Left ventricle myocardium inferior (tissue), 1 donor: ENCODE results near the gene CUX1. TPM values are rescaled to one million over a fixed set of nuclear protein-coding genes. Genes with fewer than 3 reads are reported as not detected.

ENCODE experiments used
- DNase-seq: peaks from one replicate; pipeline ENCODE4 v3.0.0-alpha.2; 2020
- H3K27ac ChIP-seq: fragments of 200-600 bp; replicated peaks from 2 replicates; pipeline ENCODE4 v1.8.0; 2021
- H3K27me3 ChIP-seq: fragments of 200-600 bp; 2 replicates; pipeline ENCODE4 v1.8.0; 2021; ENCODE audit warnings: low read depth
- H3K36me3 ChIP-seq: fragments of 200-600 bp; 2 replicates; pipeline ENCODE4 v1.8.0; 2021
- H3K4me1 ChIP-seq: fragments of 200-600 bp; 2 replicates; pipeline ENCODE4 v1.8.0; 2021
- H3K4me3 ChIP-seq: fragments of 200-600 bp; 2 replicates; pipeline ENCODE4 v1.8.0; 2021; ENCODE audit warnings: mild to moderate bottlenecking, moderate library complexity
- H3K9me3 ChIP-seq: fragments of 200-600 bp; replicated peaks from 2 replicates; pipeline ENCODE4 v1.8.0; 2021
- CTCF ChIP-seq: fragments of 200-600 bp; IDR thresholded peaks from 2 replicates; pipeline ENCODE4 v1.8.0; 2021; ENCODE audit warnings: antibody characterized with exemption, mild to moderate bottlenecking, borderline replicate concordance
- intact Hi-C: fragments of 100-400 bp; cut with micrococcal nuclease; formaldehyde crosslinking; loops from one replicate; pipeline ENCODE4 v1.11.0; 2022
- total RNA-seq: library from RNA; stranded (reverse); fragmentation: NEBNext Ultra II Directional; extraction: Animal tissue kit (Norgen Biotek cat#: 25700); gene quantifications from one replicate; pipeline ENCODE4 v1.2.1, GENCODE V29; 2021
- donor health status: DM: no; HTN: yes; CAD: no; lungs with severe emphysema.

CUX1 gene
- total RNA-seq, 1 donor from 2014 or later: 125 TPM

GRCh38 chr7:102251531-102252365, 434.3 kb downstream of the CUX1 start:
- intact Hi-C loops: no loop called here
- no peak for DNase-seq
- Histone ChIP-seq H3K4me3 (no peak overlapping the region), H3K4me1 (no peaks in the 10 kb centered on the region), H3K27ac (no peak overlapping the region), H3K36me3 (peaks cover 28% of the 10 kb centered on the region), H3K27me3 (no peaks in the 10 kb centered on the region), H3K9me3 (no peaks in the 10 kb centered on the region)
- no peak for TF ChIP-seq CTCF

GRCh38 chr7:102252366-102252982, 435.0 kb downstream of the CUX1 start:
- H3K4me3 ChIP-seq: no peak overlapping the region
- no peak for TF ChIP-seq CTCF
- H3K9me3 ChIP-seq: no peaks in the 10 kb centered on the region
- no peak for DNase-seq
- H3K27me3 ChIP-seq: no peaks in the 10 kb centered on the region
- H3K36me3 ChIP-seq: peaks cover 25% of the 10 kb centered on the region
- H3K27ac ChIP-seq: no peak overlapping the region
- intact Hi-C loops: no loop called here
- H3K4me1 ChIP-seq: no peaks in the 10 kb centered on the region

GRCh38 chr7:102253066-102253972, 435.9 kb downstream of the CUX1 start:
- intact Hi-C loops: no loop called here
- Histone ChIP-seq H3K4me3 (no peak overlapping the region), H3K27ac (no peak overlapping the region), H3K9me3 (no peaks in the 10 kb centered on the region), H3K4me1 (no peaks in the 10 kb centered on the region), H3K36me3 (peaks cover 21% of the 10 kb centered on the region), H3K27me3 (no peaks in the 10 kb centered on the region)
- no peak for TF ChIP-seq CTCF
- no peak for DNase-seq

- Histone ChIP-seq H3K4me1 (no peaks in the 10 kb centered on the region), H3K36me3 (peaks cover 17% of the 10 kb centered on the region), H3K27me3 (no peaks in the 10 kb centered on the region), H3K4me3 (no peak overlapping the region), H3K27ac (no peak overlapping the region), H3K9me3 (no peaks in the 10 kb centered on the region)
- DNase-seq: no peak
- intact Hi-C loops: no loop called here
- no peak for TF ChIP-seq CTCF
Measured at GRCh38 chr7:102253973-102254370, 436.5 kb downstream of the CUX1 start.

- Histone ChIP-seq H3K36me3 (peaks cover 11% of the 10 kb centered on the region), H3K27ac (no peak overlapping the region), H3K27me3 (no peaks in the 10 kb centered on the region), H3K4me3 (no peak overlapping the region), H3K4me1 (no peaks in the 10 kb centered on the region), H3K9me3 (no peaks in the 10 kb centered on the region)
- intact Hi-C loops: no loop called here
- DNase-seq: no peak
- no peak for TF ChIP-seq CTCF
Measured at GRCh38 chr7:102254521-102254920, 437.1 kb downstream of the CUX1 start.
